Astrocyte (in vitro differentiated cells and primary cell): ENCODE results near the gene RIPOR2.

Experiments
- EZH2 ChIP-seq: IDR thresholded peaks from 2 replicates; pipeline ENCODE4 v1.6.1; 2012; ENCODE audit warnings: mild to moderate bottlenecking, low read length, inconsistent platforms; ENCODE audit not compliant: insufficient read depth
- TF ChIP-seq, protein P1 (sequence below): IDR thresholded peaks from 2 replicates; pipeline ENCODE4 v1.5.1; 2011; ENCODE audit warnings: low read depth, mild to moderate bottlenecking, inconsistent platforms, low read length, moderate library complexity; ENCODE audit not compliant: insufficient read depth

DNA sequence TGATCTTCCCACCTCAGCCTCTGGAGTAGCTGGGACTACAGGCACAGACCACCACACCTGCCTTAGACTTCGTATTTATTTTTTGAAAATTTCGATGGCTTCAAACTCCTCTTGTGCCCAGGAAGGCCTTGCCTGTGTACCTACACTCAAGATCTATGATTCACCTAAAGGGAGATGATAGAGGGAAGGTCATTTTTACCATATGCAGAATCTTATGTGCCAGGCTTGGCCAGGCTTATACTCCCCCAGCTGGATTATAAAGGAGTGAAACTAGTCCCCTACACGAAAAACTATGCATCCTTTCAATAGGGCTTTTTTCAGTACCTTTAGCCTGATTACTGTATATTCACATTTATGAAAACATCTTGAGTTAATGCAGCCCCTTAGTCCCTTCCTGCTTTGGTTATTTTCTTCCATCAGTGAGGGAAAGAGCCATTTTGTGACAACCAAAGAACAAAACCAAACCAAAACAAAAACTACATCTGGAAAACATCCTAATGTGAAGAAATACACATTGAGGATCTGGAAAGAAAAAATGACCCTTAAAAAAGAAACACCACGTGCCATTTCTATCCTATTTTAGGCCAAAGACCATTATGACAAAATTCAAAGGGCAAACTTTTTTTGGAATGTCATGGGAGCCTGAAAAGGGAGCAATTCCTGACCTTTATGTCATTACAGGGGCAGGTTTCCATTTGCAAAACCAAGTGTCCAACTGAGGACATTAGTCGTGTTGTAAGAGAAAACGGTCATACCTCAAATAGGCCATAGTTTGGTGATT is 34.7 kb downstream of the RIPOR2 start:
- TF ChIP-seq EZH2: no peak
- TF ChIP-seq, protein P1, sequence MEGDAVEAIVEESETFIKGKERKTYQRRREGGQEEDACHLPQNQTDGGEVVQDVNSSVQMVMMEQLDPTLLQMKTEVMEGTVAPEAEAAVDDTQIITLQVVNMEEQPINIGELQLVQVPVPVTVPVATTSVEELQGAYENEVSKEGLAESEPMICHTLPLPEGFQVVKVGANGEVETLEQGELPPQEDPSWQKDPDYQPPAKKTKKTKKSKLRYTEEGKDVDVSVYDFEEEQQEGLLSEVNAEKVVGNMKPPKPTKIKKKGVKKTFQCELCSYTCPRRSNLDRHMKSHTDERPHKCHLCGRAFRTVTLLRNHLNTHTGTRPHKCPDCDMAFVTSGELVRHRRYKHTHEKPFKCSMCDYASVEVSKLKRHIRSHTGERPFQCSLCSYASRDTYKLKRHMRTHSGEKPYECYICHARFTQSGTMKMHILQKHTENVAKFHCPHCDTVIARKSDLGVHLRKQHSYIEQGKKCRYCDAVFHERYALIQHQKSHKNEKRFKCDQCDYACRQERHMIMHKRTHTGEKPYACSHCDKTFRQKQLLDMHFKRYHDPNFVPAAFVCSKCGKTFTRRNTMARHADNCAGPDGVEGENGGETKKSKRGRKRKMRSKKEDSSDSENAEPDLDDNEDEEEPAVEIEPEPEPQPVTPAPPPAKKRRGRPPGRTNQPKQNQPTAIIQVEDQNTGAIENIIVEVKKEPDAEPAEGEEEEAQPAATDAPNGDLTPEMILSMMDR: no peak
